Inflammatory macrophage (primary cell): Measurements from ENCODE around the gene LRP3.
"Not testable (repeated sequence)": the region's sequence is repeated elsewhere in the genome, so short reads cannot be mapped to it uniquely, and the experiment has no call there.

Experiments
- DNase-seq, 2 donors: peaks; one replicate each; pipeline ENCODE4 v3.0.0-alpha.2; 2020 to 2022

LRP3 gene

DNA sequence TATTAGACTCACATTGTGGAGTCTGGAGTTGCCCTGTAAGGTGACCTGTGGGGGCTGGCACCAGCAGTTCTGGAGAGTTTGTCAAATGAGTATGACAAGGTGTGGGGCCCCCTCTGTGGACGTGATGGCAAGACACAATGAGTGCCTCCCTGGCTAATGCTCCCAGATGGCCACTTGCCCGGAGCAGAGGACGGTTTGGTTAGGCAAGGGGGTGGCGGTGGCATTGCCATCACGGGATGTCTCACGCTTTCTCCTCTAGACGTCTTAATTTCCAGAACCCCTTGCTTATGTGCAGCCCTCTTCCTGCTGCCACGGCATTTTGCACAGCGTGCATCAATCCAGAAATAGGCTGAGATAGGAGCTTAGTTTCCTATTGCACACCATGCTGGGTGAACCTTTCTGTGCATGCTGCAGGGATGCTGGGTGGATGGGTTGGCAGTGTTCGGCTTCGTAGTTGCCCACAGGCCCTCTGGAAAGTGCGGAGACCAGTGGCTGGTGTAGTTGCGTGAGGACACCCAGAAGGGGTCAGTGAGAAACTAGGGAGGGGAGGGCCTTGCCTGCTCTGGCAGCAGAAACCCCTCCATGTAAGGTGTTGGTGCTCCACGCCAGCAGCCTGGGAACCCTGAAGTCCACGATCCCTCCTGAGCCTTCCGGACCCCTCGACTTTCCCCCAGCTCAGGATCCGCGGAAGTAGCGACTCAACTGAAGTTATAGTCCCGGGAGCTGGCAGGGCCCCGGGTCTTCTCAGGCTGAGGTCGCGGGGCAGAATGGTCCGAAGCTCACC is 18.1 kb upstream of the LRP3 start:
- no peak for DNase-seq

GRCh38 chr19:33176670-33177416 is 17.3 kb upstream of the LRP3 start:
- peak; percentile 98 to 99 for DNase-seq

DNA sequence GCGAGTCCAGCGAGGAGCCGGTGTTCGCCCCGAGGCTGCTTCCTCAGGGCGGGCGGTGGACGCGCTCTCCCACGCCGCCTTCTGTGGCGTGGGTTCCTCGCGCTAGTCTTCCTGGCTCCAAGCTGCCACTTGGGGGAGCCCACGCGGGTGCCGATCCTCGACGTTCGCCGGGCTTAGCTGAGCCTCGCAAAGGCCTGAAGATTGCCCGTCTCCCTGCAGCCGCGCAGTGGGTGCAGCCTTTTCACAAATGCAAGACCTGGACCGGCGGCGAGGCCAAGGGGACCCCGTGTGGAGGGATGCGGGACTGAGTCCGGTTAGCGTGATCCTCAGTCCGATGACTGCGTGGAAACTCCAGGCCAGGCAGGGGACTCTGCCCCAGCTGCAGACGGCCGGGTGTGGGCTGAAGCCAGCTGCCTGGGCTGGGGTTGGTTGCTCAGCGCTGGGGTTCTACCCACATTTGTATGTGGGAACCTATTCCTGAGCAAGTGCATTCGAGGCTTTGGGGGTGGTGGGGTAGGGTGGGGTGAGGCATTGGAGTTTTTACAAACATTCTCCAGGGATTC is 16.6 kb upstream of the LRP3 start:
- no peak for DNase-seq

DNA sequence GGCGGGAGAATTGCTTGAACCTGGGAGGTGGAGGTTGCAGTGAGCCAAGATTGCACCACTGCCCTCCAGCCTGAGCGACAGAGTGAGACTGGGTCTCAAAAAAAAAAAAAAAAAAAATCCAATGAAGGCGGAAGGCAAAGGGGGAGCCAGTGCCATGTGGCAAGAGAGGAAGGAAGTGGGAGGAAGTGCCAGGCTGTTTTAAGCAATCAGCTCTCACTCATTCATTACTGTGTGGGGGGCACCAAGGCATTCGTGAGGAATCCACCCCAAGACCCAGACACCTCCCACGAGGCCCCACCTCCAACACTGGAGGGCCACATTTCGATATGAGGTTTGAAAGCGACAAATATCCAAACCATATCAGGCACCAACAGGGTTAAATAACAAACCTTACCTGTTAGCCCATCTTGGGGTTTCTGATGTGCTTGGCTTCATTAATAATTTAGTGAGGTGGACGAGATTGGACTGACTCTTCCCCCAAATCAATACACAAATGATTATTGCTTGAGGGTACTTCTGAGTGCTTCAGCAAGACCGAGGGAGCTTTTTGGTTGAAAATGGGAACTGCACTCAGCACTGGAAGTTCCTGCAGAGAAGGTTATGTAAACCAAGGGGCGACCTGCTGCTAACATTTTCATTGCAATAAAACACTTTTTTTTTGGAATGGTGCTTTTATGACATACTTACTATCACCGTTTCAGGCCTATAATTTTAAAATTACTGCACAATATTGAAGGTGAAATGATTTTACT is 7.5 kb upstream of the LRP3 start:
- DNase-seq, result peak; percentile 51 to 68

DNA sequence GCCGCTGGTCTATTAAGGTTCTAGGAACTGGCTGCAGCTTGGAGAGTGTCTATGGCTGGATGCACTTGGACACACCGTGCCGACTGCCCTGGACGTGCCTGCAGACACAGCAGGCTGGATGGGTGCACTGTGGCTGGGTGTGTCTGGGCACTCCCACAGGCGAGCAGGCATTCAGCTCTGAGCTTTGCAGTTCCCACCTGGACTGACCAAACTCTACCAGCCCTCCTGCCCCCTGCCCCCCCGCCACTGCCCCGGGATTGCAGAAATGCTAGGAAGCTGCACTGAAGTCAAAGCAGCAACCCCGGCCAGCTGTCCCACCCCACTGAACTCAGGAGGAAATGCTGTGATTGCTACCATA is 7.0 kb upstream of the LRP3 start:
- no peak for DNase-seq

DNA sequence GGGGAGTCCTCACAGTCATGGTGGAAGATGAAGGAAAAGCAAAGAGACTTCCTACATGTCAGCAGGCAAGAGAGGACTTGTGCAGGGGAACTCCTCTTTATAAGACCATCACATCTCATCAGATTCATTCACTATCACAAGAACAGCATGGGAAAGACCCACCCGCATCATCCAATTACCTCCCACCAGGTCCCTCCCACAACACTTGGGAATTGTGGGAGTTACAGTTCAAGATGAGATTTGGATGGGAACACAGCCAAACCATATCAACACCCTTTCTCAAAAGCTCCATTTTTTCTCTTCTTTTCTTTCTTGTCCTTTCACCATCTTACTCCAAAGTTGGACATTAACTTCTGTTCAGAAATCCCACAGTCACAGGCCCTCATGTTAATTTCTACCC is 4.7 kb upstream of the LRP3 start:
- no peak for DNase-seq

- DNase-seq, result not testable (repeated sequence)
Observed at GRCh38 chr19:33191092-33191491, 3.0 kb upstream of the LRP3 start.

DNA sequence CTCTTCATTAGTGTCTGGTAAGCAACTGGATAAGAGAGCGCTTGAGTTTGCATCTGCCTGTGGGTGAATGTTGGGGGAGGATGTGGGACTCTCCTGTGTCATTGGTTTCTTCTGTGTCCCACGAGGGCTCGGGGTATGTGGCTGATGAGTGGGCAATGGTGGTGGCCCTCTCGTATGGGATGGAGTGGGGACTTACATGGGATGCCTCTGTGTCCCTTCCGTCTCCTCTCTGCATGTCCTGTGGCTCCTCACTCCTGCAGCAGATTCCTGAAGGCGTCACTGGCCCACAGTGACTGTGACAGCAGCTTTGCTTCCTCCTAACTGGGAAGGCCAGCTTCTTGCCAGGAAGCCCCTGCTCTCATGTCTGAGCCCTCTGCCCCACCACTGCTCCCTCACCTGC is 2.6 kb upstream of the LRP3 start:
- no peak for DNase-seq

- no peak for DNase-seq
Observed at GRCh38 chr19:33192010-33192409, 2.1 kb upstream of the LRP3 start.

GRCh38 chr19:33193269-33193864 is 763 bp upstream of the LRP3 start:
- no peak for DNase-seq

DNA sequence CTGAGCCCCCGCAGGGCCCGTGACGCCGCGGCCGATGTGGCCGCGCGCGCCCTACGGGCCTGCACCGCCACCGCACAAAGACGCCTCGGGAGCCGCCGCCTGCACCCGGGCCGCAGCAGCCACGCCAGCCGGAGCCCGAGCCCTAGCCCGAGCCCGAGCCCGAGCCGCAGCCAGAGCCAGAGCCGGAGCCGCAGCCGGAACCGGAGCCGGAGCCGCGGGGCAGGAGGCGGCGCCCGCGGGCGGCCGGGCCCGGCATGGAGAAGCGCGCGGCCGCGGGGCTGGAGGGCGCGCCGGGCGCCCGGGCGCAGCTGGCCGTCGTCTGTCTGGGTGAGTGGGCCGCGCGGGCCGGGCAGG is 379 bp downstream of the LRP3 start:
- DNase-seq, result peak in 1 of 2 donors; percentile 32

GRCh38 chr19:33194886-33195644 is 935 bp downstream of the LRP3 start:
- DNase-seq, result no peak

- DNase-seq, result no peak
Observed at GRCh38 chr19:33195645-33196347, 1.7 kb downstream of the LRP3 start.

DNA sequence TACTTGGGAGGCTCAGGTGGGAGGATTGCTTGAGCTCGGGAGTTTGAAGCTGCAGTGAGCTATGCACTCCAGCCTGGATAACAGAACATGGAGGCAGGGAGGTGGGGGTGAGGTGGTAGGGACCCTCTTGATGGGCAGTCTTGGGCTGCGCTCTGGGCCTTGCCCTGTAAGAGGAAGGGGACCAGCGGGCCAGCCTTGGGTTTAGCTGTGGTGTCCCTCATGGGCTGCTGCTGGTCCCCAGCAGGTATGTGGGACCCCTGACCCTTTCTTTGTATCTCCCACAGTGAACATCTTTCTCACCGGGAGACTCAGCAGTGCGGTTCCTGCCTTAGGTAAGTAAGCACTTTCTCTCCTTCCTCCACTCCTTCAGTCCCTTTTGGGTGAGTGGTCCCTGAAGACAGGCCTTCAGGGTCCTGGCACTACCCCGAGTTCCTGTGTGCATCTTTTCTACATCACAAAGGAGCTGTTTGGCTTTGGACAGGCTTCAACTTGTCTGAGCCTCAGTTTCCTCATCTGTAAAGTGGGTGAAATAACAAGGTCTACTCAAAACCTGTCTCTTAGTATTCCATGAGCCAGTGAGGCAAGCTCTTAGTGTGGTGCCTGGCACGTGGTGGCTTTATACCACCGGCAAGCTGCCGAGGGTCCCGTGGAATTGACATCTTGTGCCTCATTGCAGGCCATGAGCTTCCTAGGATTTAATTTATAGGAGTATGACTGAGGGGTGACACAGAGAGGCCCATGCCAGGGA is 2.5 kb downstream of the LRP3 start:
- DNase-seq, result no peak

GRCh38 chr19:33197591-33198000 is 3.5 kb downstream of the LRP3 start:
- DNase-seq, result no peak

GRCh38 chr19:33198169-33198568 is 4.0 kb downstream of the LRP3 start:
- no peak for DNase-seq

DNA sequence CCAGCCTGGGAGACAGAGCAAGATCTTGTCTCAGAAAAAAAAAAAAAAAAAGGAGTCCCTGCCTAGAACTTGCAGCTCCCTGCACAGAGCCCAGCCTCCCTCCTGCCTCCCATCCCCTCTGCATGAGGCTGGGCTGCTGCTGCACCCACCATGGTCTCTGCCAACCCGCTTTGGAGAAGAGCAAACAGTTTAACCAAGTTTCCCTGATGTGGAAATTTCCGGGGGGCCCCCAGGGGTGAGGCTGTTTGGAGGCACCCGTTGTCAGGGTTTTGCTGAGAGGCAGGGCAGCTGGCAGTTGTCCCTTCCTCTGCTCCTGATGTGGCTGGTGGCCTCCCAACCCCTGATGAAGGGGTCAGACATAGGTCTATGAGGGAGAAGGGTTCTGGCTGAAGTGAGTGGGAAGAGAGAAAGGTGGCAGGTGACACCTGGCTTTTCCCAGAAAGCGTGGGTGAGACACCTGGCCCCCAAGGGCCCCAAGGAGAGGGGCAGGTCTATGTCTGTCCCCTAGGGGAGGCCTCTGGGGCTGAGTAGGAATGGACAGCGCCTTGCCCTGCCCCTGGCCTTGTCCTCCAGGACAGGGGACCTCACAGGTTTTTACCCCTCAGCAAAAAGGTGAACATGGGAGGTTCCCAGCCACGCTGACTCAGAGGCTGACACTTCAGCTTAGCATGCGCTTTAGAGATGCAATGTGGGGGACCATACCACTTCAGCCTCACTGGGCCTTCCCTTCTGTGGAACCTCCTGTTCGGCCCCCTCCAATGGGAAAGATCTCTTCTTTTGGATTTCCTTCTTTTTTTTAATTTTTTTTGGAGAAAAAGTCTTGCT is 5.5 kb downstream of the LRP3 start:
- no peak for DNase-seq

DNA sequence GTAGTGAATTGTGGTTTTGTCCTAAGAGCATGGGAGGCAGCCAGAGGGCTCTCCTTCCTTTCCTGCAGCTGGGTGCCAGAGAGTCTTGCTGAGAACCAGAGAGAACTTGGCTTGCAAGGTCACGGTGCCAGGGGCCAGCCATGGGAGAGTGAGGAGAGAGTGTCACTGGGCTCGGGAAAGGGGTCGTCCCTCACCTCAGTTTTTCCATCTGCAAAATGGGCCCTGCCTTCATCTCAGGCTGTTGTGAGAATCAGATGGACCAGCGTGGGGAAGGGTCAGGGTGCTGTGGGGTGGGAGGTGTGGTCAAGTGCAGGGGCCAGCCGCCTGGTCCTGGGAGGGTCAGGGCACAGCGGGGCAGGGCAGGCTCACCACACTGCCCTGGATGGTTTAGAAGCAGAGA is 7.3 kb downstream of the LRP3 start:
- DNase-seq, result no peak

GRCh38 chr19:33201886-33202545 is 7.9 kb downstream of the LRP3 start:
- no peak for DNase-seq
